Epithelial cell of proximal tubule (primary cell): ENCODE results near the gene SLK. TPM values are rescaled to one million over a fixed set of nuclear protein-coding genes. Genes with fewer than 3 reads are reported as not detected.

ENCODE experiments used
- DNase-seq: peaks from one replicate; pipeline ENCODE4 v3.0.0-alpha.2; 2011; ENCODE audit warnings: low read depth
- H3K4me3 ChIP-seq: 2 replicates; pipeline ENCODE4 v1.5.1; 2011; ENCODE audit warnings: low read depth, mild to moderate bottlenecking, low read length
- total RNA-seq: library from RNA; depleted of rRNA; stranded (reverse); fragments of >200 nt; gene quantifications from 2 replicates; pipeline ENCODE4 v1.2.3, GENCODE V29; 2015
- TF ChIP-seq, protein P1 (sequence below): conservative IDR thresholded peaks from 2 replicates; pipeline ENCODE4 v1.5.1; 2012; ENCODE audit warnings: low read depth, mild to moderate bottlenecking, low read length

Gene SLK
- total RNA-seq, 1 donor from 2014 or later = 30.4 TPM

GRCh38 chr10:104045151-104046089 is 78.5 kb downstream of the SLK start:
- TF ChIP-seq, protein P1, sequence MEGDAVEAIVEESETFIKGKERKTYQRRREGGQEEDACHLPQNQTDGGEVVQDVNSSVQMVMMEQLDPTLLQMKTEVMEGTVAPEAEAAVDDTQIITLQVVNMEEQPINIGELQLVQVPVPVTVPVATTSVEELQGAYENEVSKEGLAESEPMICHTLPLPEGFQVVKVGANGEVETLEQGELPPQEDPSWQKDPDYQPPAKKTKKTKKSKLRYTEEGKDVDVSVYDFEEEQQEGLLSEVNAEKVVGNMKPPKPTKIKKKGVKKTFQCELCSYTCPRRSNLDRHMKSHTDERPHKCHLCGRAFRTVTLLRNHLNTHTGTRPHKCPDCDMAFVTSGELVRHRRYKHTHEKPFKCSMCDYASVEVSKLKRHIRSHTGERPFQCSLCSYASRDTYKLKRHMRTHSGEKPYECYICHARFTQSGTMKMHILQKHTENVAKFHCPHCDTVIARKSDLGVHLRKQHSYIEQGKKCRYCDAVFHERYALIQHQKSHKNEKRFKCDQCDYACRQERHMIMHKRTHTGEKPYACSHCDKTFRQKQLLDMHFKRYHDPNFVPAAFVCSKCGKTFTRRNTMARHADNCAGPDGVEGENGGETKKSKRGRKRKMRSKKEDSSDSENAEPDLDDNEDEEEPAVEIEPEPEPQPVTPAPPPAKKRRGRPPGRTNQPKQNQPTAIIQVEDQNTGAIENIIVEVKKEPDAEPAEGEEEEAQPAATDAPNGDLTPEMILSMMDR = peak; percentile 98
- DNase-seq = no peak
- no peak overlapping the region for H3K4me3 ChIP-seq

- no peak for DNase-seq
- TF ChIP-seq, protein P1 = no peak
- H3K4me3 ChIP-seq = no peak overlapping the region
Observed at GRCh38 chr10:104046651-104047050, 79.7 kb downstream of the SLK start.

DNA sequence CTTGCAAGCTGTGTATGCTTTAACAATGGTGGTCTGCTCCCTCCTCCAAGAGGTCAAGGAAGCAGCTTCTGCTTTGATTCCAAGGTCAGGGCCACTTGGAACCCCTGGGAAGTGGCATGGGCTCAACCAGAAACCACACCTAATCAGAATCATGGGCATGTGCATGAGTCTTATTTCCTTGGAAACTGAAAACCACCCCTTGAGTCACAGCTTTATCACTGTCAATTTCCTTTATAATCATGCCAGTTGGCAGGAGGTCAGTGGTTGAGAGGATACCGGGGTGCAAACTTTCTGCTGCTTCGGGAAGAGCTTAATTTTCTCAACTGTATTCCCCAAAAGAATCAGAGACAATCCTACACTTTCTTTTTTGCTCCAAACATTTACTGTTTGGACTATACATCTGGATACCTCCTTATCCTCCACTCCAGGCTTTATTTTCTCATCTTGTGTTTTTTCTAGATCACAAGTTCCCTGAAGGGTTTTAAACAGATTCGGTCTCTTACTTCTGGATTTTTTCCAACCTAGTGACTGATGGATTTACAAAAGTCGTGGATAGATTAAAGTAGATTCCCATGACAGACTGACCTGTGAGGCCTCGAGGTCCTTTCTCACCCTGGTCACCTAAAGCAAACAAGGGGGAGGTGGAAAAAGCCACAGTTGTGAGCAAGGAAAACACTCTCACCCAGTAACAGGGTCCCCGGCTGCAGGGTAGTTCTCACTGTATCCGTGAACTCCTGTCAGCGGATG is 82.7 kb downstream of the SLK start:
- TF ChIP-seq, protein P1 = no peak
- no peak for DNase-seq
- no peak overlapping the region for H3K4me3 ChIP-seq

- no peak for DNase-seq
- TF ChIP-seq, protein P1 = no peak
- H3K4me3 ChIP-seq = no peak overlapping the region
Observed at GRCh38 chr10:104052431-104052830, 85.5 kb downstream of the SLK start.

- DNase-seq = no peak
- TF ChIP-seq, protein P1 = no peak
Observed at GRCh38 chr10:104053201-104053600, 86.3 kb downstream of the SLK start.

DNA sequence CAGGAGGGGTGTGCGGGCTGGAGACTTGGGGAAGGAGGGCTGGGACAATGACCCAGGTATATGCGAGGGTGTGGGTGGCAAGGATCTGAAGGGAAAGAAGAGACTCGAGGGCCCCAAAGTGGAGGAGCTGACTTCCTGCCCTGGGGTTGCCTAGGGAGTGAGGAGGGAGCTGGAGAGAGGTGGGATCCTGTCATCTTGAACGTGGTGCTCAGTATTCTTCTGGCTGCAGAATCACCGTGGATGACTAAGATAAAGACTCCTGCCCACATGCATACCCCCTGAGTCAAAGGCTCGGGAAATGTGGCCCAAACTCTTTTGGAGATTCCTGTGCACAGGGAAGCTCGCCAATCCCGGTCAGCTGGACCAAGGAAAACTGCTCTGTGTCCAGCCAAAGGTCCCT is 87.5 kb downstream of the SLK start:
- TF ChIP-seq, protein P1 = no peak
- no peak for DNase-seq
- no peak overlapping the region for H3K4me3 ChIP-seq

More at GRCh38 chr10:104053201-104053600, 86.3 kb downstream of the SLK start:
- H3K4me3 ChIP-seq = no peak overlapping the region
